ENCODE results near the gene INAFM2.
A peak's percentile ranks its signal among the peaks of the same experiment; 100 is the strongest.

INAFM2 gene

GRCh38 chr15:40345225-40345866 is 21.9 kb downstream of the INAFM2 start:
- no peak for DNase-seq

GRCh38 chr15:40345867-40346578 is 22.5 kb downstream of the INAFM2 start:
- DNase-seq: no peak

GRCh38 chr15:40346579-40347558 is 23.4 kb downstream of the INAFM2 start:
- no peak for DNase-seq

GRCh38 chr15:40347559-40348473 is 24.3 kb downstream of the INAFM2 start:
- DNase-seq: no peak

GRCh38 chr15:40348474-40348870 is 25.0 kb downstream of the INAFM2 start:
- no peak for DNase-seq

- DNase-seq: no peak
Observed at GRCh38 chr15:40349163-40349562, 25.7 kb downstream of the INAFM2 start.

- no peak for DNase-seq
Observed at GRCh38 chr15:40352281-40352901, 28.9 kb downstream of the INAFM2 start.

- DNase-seq: no peak
Observed at GRCh38 chr15:40353697-40354096, 30.2 kb downstream of the INAFM2 start.

- no peak for DNase-seq
Observed at GRCh38 chr15:40354408-40355171, 31.1 kb downstream of the INAFM2 start.

GRCh38 chr15:40355976-40356585 is 32.6 kb downstream of the INAFM2 start:
- DNase-seq: no peak

GRCh38 chr15:40357246-40357645 is 33.8 kb downstream of the INAFM2 start:
- DNase-seq: no peak

- DNase-seq: peak; percentile 87
Observed at GRCh38 chr15:40357723-40358470, 34.4 kb downstream of the INAFM2 start, which contains the start of gene DISP2. TSS of gene DISP2 (plus strand) at chr15:40358219. CDS start at chr15:40358322, 103 bp downstream.

GRCh38 chr15:40358471-40359353 is 35.2 kb downstream of the INAFM2 start:
- DNase-seq: peak; percentile 27

GRCh38 chr15:40360015-40360414 is 36.5 kb downstream of the INAFM2 start:
- no peak for DNase-seq

- DNase-seq: no peak
Observed at GRCh38 chr15:40361640-40362039, 38.1 kb downstream of the INAFM2 start.

GRCh38 chr15:40363611-40364010 is 40.1 kb downstream of the INAFM2 start:
- DNase-seq: no peak

- DNase-seq: no peak
Observed at GRCh38 chr15:40364251-40364650, 40.8 kb downstream of the INAFM2 start.

GRCh38 chr15:40365016-40365415 is 41.5 kb downstream of the INAFM2 start:
- no peak for DNase-seq
